HEK293T (cell line): Measurements from ENCODE around the gene LRRFIP1.

Experiments used
- BHLHE40 ChIP-seq: fragments of 450-650 bp; IDR thresholded peaks from 2 replicates; pipeline ENCODE4 v1.6.1; 2016; ENCODE audit warnings: mild to moderate bottlenecking, moderate library complexity, borderline replicate concordance
- ELF4 ChIP-seq: fragments of 450-650 bp; IDR thresholded peaks from 2 replicates; pipeline ENCODE4 v1.6.1; 2017; ENCODE audit warnings: antibody characterized with exemption
- FOXA1 ChIP-seq: fragments of 450-650 bp; IDR thresholded peaks from 2 replicates; pipeline ENCODE4 v1.6.1; 2016; ENCODE audit warnings: mild to moderate bottlenecking
- L3MBTL2 ChIP-seq: fragments of 450-650 bp; conservative IDR thresholded peaks from 2 replicates; pipeline ENCODE4 v1.6.1; 2016; ENCODE audit warnings: mild to moderate bottlenecking
- PKNOX1 ChIP-seq: fragments of 450-650 bp; IDR thresholded peaks from 2 replicates; pipeline ENCODE4 v1.6.1; 2016
- SP1 ChIP-seq: fragments of 450-650 bp; IDR thresholded peaks from 2 replicates; pipeline ENCODE4 v1.6.1; 2017
- SUZ12 ChIP-seq: fragments of 450-650 bp; IDR thresholded peaks from 2 replicates; pipeline ENCODE4 v1.6.1; 2016; ENCODE audit warnings: mild to moderate bottlenecking
- TARDBP ChIP-seq: fragments of 450-650 bp; IDR thresholded peaks from 2 replicates; pipeline ENCODE4 v1.6.1; 2016
- ZNF384 ChIP-seq: fragments of 450-650 bp; IDR thresholded peaks from 2 replicates; pipeline ENCODE4 v1.6.1; 2016

DNA sequence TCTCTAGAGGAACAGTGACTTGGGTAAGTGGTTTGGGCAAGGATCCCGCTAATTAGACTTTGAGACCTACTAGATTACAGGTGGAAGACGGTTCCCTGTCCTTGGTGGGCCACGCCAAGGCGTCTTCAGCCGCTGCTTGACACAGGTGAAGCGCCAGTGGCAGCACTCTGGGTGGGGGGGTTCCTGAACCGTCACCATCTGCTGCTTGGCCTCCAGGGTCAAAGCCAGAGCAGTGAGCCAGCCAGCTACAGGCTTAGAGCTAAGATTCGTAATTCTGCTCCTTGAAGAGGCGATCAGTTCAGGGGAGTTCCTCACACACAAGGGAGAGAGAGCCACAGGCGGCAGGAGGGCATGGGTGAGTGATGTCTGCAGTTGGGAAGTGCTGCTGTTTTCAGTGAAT lies 131.8 kb downstream of the LRRFIP1 start:
- TF ChIP-seq L3MBTL2, result no peak
- TF ChIP-seq BHLHE40, result no peak
- no peak for TF ChIP-seq FOXA1
- no peak for TF ChIP-seq TARDBP
- no peak for TF ChIP-seq ZNF384
- no peak for TF ChIP-seq PKNOX1
- no peak for TF ChIP-seq ELF4
- TF ChIP-seq SUZ12, result no peak
- no peak for TF ChIP-seq SP1
